Stomach smooth muscle (tissue), 2 donors: Measurements from ENCODE around the gene FTL.
"Not testable (repeated sequence)": the region's sequence is repeated elsewhere in the genome, so short reads cannot be mapped to it uniquely, and the experiment has no call there.

Experiments
- H3K27ac ChIP-seq: one replicate; pipeline ENCODE4 v1.7.0; 2013; ENCODE audit warnings: mild to moderate bottlenecking, low read length, inconsistent platforms
- H3K27me3 ChIP-seq, 2 donors: one replicate each; pipeline ENCODE4 v1.7.0; 2013; ENCODE audit warnings: low read length in 2 of 2; ENCODE audit not compliant: insufficient read depth in 2 of 2, control insufficient read depth in 1 of 2
- H3K36me3 ChIP-seq, 2 donors: one replicate each; pipeline ENCODE4 v1.7.0; 2013; ENCODE audit warnings: low read length in 2 of 2; ENCODE audit not compliant: control insufficient read depth in 2 of 2, insufficient read depth in 2 of 2
- H3K4me1 ChIP-seq: one replicate; pipeline ENCODE4 v1.7.0; 2013; ENCODE audit warnings: low read length; ENCODE audit not compliant: control insufficient read depth, insufficient read depth
- H3K4me3 ChIP-seq, 2 donors: one replicate each; pipeline ENCODE4 v1.7.0; 2013; ENCODE audit warnings: low read length in 2 of 2
- H3K9ac ChIP-seq, 2 donors: one replicate each; pipeline ENCODE4 v1.7.0; 2013; ENCODE audit warnings: low read length in 2 of 2, mild to moderate bottlenecking in 1 of 2
- H3K9me3 ChIP-seq, 2 donors: one replicate each; pipeline ENCODE4 v1.7.0; 2013; ENCODE audit warnings: low read length in 2 of 2; ENCODE audit not compliant: control insufficient read depth in 2 of 2
- donor health status: healthy.
- donor health status: Pancreatic carcinoma.

FTL gene

GRCh38 chr19:48926909-48927308 lies 38.2 kb upstream of the FTL start:
- H3K4me3 ChIP-seq = peak overlapping the region in 1 of 2 donors; percentile 22
- H3K27me3 ChIP-seq = no peaks in the 10 kb centered on the region
- no peaks in the 10 kb centered on the region for H3K9me3 ChIP-seq
- H3K4me1 ChIP-seq = peaks cover 3% of the 10 kb centered on the region
- no peak overlapping the region for H3K9ac ChIP-seq
- H3K36me3 ChIP-seq = peaks cover 0 to 3% of the 10 kb centered on the region in 2 donors
- H3K27ac ChIP-seq = no peak overlapping the region

- H3K4me1 ChIP-seq, H3K9ac ChIP-seq, H3K9me3 ChIP-seq, H3K36me3 ChIP-seq, H3K27ac ChIP-seq, H3K27me3 ChIP-seq, H3K4me3 ChIP-seq: not testable (repeated sequence)
These were observed 37.4 kb upstream of the FTL start for GRCh38 chr19:48927692-48928091.

- Histone ChIP-seq H3K27ac (no peak overlapping the region), H3K9me3 (no peaks in the 10 kb centered on the region), H3K27me3 (peaks cover 3% of the 10 kb centered on the region in 2 donors), H3K4me3 (no peak overlapping the region), H3K4me1 (peaks cover 7% of the 10 kb centered on the region), H3K36me3 (no peaks in the 10 kb centered on the region), H3K9ac (no peak overlapping the region)
These were observed 36.7 kb upstream of the FTL start for GRCh38 chr19:48928164-48929025.

- H3K4me1 ChIP-seq = peaks cover 7% of the 10 kb centered on the region
- H3K9me3 ChIP-seq = no peaks in the 10 kb centered on the region
- H3K4me3 ChIP-seq = peak within 1 kb of the TSS; percentile 68 to 72
- H3K9ac ChIP-seq = peak within 1 kb of the TSS in 1 of 2 donors; percentile 60
- H3K27ac ChIP-seq = no peak within 1 kb of the TSS
- no peaks in the 10 kb centered on the region for H3K36me3 ChIP-seq
- peaks cover 3% of the 10 kb centered on the region in 2 donors for H3K27me3 ChIP-seq
These were observed 31.7 kb upstream of the FTL start, which contains the start of gene DHDH for GRCh38 chr19:48933382-48933932. Gene DHDH, plus strand, starts transcription at chr19:48933699. Its CDS starts 23 bp downstream, at chr19:48933722.

- peaks cover 3% of the 10 kb centered on the region in 2 donors for H3K27me3 ChIP-seq
- H3K4me1 ChIP-seq = peaks cover 7% of the 10 kb centered on the region
- no peak overlapping the region for H3K9ac ChIP-seq
- no peak overlapping the region for H3K27ac ChIP-seq
- H3K36me3 ChIP-seq = no peaks in the 10 kb centered on the region
- H3K9me3 ChIP-seq = no peaks in the 10 kb centered on the region
- no peak overlapping the region for H3K4me3 ChIP-seq
These were observed 30.3 kb upstream of the FTL start for GRCh38 chr19:48934837-48935236.

- Histone ChIP-seq H3K27me3 (peaks cover 3% of the 10 kb centered on the region in 2 donors), H3K27ac (no peak overlapping the region), H3K9me3 (peaks cover 0 to under 1% of the 10 kb centered on the region in 2 donors), H3K4me3 (no peak overlapping the region), H3K9ac (no peak overlapping the region), H3K36me3 (no peaks in the 10 kb centered on the region), H3K4me1 (peaks cover 7% of the 10 kb centered on the region)
These were observed 29.2 kb upstream of the FTL start for GRCh38 chr19:48935864-48936263.

- Histone ChIP-seq H3K4me3 (no peak overlapping the region), H3K9me3 (peaks cover 0 to 5% of the 10 kb centered on the region in 2 donors), H3K27me3 (peaks cover 0 to 1% of the 10 kb centered on the region in 2 donors), H3K4me1 (peaks cover 4% of the 10 kb centered on the region), H3K27ac (no peak overlapping the region), H3K36me3 (no peaks in the 10 kb centered on the region), H3K9ac (no peak overlapping the region)
These were observed 26.9 kb upstream of the FTL start for GRCh38 chr19:48938256-48938655.

GRCh38 chr19:48940902-48941301 lies 24.2 kb upstream of the FTL start:
- no peak overlapping the region for H3K4me3 ChIP-seq
- H3K4me1 ChIP-seq = peaks cover 3% of the 10 kb centered on the region
- peaks cover 0 to 5% of the 10 kb centered on the region in 2 donors for H3K9me3 ChIP-seq
- no peak overlapping the region for H3K27ac ChIP-seq
- H3K27me3 ChIP-seq = no peaks in the 10 kb centered on the region
- H3K9ac ChIP-seq = no peak overlapping the region
- H3K36me3 ChIP-seq = no peaks in the 10 kb centered on the region

GRCh38 chr19:48943081-48943480 lies 22.0 kb upstream of the FTL start:
- Histone ChIP-seq H3K4me3 (no peak overlapping the region), H3K9ac (no peak overlapping the region), H3K9me3 (peaks cover 0 to 5% of the 10 kb centered on the region in 2 donors), H3K4me1 (no peaks in the 10 kb centered on the region), H3K27ac (no peak overlapping the region), H3K27me3 (no peaks in the 10 kb centered on the region), H3K36me3 (no peaks in the 10 kb centered on the region)

- peaks cover 0 to 5% of the 10 kb centered on the region in 2 donors for H3K9me3 ChIP-seq
- no peak overlapping the region for H3K9ac ChIP-seq
- H3K4me3 ChIP-seq = no peak overlapping the region
- no peak overlapping the region for H3K27ac ChIP-seq
- H3K27me3 ChIP-seq = no peaks in the 10 kb centered on the region
- H3K36me3 ChIP-seq = no peaks in the 10 kb centered on the region
- no peaks in the 10 kb centered on the region for H3K4me1 ChIP-seq
These were observed 19.7 kb upstream of the FTL start for GRCh38 chr19:48945415-48945814.

GRCh38 chr19:48945817-48946216 lies 19.3 kb upstream of the FTL start:
- Histone ChIP-seq H3K4me3 (no peak overlapping the region), H3K27me3 (no peaks in the 10 kb centered on the region), H3K4me1 (no peaks in the 10 kb centered on the region), H3K27ac (no peak overlapping the region), H3K36me3 (no peaks in the 10 kb centered on the region), H3K9me3 (peaks cover 0 to 4% of the 10 kb centered on the region in 2 donors), H3K9ac (no peak overlapping the region)
